Stimulated activated CD8-positive, alpha-beta memory T cell treated with anti-CD3 and anti-CD28 coated beads, Interleukin-7, amount 100 ng/mL, for 1 hour (primary cell): ENCODE data around the gene LTBP2.

Experiments used
- DNase-seq, 2 donors: peaks; one replicate each; pipeline ENCODE4 v3.0.0-alpha.2; 2020; ENCODE audit warnings: low read depth in 2 of 2

The LTBP2 gene

GRCh38 chr14:74591394-74591793 is 20.6 kb downstream of the LTBP2 start:
- DNase-seq, result no peak

- no peak for DNase-seq
Observed at GRCh38 chr14:74589291-74589879, 22.7 kb downstream of the LTBP2 start.

DNA sequence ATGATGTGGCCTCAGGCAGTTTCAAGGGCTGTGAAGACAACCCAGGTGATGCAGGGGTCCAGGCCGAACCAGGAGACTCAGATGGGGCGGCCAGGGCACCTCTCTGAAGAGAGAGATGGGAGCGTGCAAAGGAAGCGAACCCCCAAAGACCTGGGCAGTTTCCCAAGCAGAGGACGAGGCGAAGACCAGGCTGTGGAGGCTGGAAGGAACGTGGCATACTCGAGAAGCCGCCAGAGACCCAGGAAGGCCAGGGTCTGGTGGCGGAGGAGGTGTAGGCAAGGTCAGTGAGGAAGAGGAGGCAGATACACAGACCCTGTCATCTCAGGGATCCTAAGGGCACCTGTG is 24.7 kb downstream of the LTBP2 start:
- no peak for DNase-seq

DNA sequence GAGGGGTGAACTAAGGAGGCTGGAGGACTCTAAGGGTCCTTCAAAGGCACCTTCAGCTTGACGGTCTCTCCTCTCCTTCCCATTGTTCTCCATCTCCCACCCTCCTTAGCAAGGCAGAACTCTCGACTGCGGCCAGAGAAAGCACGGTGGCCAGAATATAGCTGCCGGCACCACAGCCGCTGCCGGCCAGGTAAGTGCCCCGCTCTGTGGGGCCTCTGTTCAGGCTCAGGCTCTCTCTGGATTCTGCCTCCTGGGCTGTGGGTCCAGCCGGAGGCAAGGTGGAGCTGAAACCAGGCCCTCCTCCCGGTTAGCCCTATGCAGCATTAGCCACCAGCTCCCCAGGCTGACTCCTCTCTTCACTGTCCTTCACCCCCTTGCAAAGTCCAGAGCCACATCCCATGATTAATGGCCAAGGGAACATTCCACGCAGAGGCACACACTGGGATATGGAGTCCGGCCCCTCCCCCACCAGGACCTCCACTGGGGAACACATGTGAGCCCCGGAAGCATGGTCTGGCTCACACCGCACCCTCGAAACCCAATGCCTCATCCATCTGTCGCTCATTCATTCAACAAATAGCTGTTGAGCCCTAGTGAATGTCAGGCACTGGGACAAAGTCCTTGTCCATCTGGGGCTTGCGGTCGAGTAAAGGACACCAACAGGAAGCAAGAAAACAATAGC is 25.2 kb downstream of the LTBP2 start:
- no peak for DNase-seq

DNA sequence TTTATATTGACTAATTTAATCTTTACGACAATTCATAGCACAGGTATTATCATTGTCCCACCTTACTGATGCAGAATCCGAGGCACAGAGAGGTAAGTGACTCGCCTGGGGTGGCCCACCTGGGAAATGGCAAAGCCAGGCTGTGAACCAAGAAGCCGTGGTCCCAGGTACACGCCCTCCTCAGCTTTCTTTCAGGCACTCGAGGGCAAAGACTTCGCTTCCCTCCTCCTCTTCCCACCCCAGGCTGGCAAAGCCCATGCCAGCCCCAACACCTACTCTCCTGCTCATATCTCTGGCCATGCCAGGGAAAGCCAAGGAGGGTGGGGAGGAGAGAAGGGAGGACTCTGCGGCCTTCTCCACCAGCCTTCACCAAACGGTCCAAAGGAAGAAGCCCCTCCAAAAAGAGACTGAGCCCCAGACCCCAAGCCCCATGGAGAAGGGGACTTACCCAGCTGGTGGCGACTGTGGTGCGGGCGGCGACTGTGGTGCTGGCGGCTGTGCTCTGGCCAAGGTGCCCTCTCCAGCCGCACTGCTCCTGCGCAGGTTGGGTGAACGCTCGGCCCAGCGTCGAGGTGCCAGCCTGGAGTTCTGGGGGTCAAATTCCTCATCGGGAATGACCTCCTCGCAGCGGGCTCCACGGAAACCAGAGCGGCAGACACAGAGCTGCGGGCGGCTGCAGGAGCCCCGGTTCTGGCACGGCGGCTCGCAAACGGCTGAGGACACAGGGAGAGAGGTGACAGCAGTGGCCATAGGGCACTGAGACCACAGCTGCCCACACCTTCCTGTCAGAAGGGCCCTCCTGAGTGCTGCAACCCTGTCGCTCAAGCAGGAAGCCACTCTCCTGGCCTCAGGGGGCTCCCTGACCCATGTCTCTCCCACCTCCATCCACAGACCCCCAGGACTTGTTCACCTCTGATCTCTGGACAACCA is 26.4 kb downstream of the LTBP2 start:
- DNase-seq, result no peak

DNA sequence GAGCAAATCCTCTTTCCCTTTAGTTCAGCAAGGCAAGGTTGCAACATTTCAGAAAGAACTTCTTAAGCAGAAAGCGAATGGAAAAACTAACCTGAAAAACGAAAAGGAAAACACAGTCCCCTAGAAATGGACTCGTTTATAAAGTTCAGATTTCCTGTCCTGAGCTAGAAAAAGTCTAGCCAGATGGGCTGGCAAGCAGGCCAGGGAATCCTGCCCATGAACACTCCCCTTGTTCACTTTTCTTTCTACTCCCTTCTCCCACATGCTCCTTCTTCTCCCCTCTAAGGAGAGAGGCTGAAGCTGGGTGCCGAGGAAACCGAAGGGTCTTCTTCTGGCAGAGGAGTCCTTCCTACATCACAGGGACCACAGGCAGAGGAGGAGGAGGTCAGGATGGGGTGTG is 27.1 kb downstream of the LTBP2 start:
- no peak for DNase-seq

DNA sequence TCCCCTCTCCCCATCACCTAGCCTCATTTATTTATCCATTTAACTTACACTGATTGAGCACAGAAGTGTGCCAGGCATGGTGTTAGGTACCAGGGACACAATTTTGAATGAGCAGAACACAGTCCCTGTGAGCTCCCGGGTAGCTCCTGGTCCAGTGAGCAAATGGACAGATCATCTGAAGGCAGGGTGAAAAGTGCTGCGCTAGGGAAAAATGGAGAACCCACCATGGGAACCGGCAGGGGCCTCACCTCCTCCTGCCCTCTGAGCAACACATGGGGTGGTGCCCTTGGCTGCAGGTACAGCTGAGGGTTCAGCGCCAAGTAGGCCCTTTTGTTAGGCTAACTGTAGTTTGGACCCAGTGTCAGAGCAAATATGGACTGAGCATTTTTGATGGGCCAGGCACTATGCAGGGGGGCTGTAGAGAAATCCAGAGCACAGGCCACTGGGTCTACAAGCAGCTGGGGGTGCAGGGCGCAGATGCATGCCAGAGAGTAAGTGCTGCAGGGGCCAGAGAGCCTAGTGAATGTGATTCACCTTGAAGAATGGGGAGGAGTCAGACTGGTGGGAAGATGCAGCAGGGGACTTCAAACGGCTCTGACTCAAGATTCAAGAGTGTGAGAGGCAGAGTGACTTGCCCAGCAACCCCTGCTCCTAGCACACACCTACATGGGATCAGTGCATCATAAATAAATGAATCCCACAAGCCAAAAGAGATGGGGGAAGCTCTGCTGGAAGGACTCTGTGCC is 28.2 kb downstream of the LTBP2 start:
- DNase-seq, result no peak

GRCh38 chr14:74582910-74583581 is 29.0 kb downstream of the LTBP2 start:
- no peak for DNase-seq

DNA sequence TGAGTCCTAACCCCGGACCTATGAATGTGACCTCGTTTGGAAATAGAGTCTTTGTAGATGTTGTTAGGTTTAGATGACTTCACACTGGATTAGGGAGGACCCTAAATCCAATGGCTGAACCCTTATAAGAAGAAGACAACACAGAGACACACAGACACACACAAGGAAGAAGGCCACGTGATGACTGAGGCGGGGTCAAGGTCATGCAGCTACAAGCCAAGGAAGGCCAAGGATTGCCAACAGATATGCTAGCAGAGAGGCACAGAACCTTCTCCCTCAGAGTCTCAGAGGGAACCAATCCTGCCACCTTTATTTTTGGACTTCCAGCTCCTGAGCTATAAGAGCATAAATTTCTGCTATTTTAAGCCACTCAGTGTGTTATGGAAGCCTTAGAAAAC is 31.8 kb downstream of the LTBP2 start:
- no peak for DNase-seq

GRCh38 chr14:74579447-74580274 is 32.4 kb downstream of the LTBP2 start:
- DNase-seq, result no peak

DNA sequence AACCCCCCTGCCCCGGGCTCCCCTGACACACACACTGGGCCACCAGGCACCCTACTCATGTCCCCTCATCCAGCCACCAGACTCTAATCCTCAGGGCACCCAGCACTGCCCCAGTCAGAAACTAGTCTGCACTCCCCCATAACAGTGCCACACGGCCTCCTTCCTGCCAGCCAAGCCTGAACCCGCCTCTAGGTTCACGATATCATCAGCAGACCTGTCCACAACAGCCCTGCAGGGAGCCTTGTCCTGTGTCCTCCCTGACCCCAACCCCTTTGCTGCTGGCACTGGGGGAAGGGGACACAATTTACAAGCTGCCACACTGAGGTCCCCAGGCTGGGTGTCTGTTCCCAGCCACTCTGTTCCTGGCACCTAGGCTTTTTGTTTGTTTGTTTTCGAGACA is 33.6 kb downstream of the LTBP2 start:
- DNase-seq, result no peak

GRCh38 chr14:74577948-74578275 is 34.1 kb downstream of the LTBP2 start:
- DNase-seq, result no peak

- DNase-seq, result no peak
Observed at GRCh38 chr14:74577247-74577947, 34.6 kb downstream of the LTBP2 start.

DNA sequence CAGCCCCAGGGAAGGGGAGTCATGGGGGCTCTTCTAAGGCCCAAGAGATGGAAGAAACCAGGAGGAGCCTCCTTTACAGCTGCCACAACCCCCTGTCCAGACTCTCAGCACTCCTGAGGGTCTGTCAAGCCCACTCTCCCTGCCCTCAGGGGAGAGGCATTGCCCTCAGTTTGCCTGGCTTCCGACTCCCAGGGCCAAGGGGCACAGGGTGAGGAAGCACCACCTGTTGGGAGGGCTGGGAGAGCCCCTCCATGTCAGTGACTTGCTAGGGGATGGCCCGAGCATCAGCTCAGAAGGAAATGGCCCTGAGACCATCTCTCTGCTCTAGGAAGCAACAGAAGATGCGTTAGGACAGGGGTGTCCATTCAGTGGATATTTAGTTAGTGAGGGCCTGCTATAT is 36.1 kb downstream of the LTBP2 start:
- DNase-seq, result no peak

GRCh38 chr14:74575507-74575906 is 36.5 kb downstream of the LTBP2 start:
- no peak for DNase-seq

DNA sequence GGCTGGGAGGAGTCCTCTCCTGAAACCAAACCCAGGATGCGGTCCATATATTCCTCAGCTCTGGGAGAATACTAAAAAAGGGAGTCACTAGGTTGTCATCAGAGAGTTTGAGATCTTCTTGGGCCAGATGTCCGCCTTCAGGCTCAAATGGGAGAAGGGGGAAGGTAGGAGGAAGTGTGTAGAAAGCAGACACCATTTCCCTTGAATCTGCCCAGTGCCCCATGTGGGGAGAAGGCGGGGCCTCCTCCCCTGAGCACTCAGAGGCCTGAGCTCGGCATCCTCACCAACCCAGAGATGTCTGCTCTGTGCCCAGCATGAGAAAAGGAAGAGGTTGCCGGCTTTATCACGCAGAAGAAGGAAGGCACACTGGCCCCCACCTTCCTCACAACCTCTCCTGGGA is 37.3 kb downstream of the LTBP2 start:
- DNase-seq, result no peak

DNA sequence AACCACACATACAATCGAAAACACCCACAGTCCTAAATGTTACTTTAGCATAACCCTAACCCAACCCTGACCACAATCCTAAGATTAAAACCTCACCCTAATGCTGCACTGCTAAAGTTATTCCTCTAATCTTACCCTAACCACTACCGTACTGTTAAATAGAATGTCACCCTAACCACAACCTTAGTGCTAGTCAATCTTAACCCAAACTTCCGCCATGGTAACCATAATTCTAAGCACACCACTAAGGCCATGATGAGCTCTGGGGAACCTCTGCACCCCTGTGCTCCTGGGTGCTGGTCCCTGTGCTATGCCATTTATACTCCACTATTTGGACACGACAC is 38.0 kb downstream of the LTBP2 start:
- no peak for DNase-seq

GRCh38 chr14:74573421-74574089 is 38.5 kb downstream of the LTBP2 start:
- no peak for DNase-seq

- DNase-seq, result no peak
Observed at GRCh38 chr14:74572726-74573301, 39.2 kb downstream of the LTBP2 start.
